GM12801 (cell line): ENCODE measurements around the gene KIF5A.

Experiments used
- TF ChIP-seq, protein P1 (sequence below): IDR thresholded peaks from one replicate; pipeline ENCODE4 v1.5.1; 2011; ENCODE audit warnings: control low read depth; ENCODE audit not compliant: insufficient read length; ENCODE audit errors: extremely low read depth

KIF5A gene

DNA sequence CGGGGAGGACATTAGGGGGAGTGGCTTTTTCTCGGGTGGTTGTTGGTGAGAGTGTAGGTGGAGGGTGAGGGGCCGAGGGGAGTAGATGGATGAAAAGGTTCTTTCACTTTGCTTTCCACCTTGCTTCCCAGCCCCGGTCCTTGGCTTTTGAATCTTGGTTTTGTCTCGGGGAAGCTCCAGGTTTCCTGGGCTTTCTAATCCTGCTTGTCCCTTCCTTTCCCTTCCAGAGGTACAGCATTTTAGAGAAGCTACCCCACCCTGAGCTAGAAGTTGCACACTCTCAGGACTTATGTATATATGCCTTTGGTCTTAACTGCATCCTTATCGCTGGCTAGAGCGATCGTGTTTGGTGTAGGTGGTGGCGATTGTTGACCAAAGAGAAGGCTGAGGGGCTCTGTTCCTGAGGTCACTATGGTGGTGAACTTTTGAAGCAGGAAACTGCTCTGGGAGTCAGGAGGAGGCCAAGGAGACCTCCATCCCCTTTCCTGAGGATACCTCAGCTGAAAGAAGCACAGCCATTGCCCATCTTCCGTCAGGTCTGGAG lies 42.0 kb downstream of the KIF5A start:
- TF ChIP-seq, protein P1, sequence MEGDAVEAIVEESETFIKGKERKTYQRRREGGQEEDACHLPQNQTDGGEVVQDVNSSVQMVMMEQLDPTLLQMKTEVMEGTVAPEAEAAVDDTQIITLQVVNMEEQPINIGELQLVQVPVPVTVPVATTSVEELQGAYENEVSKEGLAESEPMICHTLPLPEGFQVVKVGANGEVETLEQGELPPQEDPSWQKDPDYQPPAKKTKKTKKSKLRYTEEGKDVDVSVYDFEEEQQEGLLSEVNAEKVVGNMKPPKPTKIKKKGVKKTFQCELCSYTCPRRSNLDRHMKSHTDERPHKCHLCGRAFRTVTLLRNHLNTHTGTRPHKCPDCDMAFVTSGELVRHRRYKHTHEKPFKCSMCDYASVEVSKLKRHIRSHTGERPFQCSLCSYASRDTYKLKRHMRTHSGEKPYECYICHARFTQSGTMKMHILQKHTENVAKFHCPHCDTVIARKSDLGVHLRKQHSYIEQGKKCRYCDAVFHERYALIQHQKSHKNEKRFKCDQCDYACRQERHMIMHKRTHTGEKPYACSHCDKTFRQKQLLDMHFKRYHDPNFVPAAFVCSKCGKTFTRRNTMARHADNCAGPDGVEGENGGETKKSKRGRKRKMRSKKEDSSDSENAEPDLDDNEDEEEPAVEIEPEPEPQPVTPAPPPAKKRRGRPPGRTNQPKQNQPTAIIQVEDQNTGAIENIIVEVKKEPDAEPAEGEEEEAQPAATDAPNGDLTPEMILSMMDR: no peak

DNA sequence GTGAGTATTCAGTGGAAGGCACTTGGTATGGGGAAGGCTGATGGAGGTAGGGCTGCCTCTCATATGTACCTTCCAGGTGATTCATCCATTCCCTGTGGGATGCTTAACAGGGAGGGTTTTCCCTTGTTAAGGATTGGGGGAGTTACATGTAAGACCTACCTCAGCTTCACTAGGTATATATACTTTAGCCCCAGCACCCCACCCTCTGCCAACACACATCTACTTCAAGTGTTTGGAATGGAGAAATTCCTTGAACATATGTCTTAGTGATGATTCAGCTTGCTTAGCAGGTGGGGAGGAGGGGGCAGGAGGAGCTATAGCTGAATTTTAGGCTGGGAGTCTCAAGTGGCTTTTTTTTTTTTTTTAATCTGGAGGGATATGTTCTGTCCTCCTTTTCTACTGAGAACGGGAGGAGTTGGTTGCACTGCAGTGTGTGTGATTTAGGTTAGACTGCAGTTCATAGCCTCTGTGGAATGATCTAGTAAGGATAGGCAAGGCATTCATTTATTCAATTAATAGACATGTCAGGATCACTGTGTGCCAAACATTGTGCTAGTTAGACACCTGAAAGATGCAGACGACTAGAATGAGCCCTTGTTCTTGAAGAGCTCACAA lies 42.8 kb downstream of the KIF5A start:
- TF ChIP-seq, protein P1: no peak

DNA sequence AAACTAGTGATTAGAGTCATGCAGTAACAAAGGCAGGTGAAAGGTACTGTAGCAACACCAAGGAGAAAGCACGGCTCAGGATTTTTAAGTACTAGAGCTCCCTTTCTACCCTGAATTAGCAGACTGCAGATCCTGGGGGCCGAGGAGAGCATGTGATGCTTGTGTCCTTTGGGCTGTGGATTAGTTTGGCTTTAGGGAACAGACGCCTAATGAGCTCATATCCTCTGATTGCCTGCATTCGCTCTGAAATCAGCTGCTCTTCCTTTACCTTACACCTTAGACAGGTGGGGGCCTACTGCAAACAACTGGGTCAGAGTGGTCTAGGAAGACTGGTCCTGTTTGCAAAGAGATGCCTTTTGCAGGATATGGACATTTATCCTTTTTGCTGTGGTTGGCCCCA lies 43.3 kb downstream of the KIF5A start:
- TF ChIP-seq, protein P1: no peak

DNA sequence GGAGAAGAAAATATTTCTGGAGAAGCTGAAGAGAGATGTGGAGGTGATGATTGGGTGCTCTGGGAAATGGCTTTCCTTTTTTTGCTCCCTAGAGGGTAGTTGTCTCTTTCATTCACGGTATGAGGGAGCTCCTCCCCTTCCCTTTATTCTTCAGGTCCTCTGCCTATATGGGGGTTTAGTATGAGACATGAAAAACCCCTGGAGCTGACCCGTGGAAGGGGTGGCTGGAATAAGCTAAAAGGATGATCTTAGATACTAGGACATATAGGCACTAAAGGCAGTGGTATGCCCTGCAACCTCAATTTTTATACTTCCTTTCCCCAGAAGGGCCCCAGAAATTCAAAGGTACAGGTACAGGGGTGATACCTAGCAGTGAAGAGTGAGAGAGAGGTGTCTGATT lies 50.6 kb downstream of the KIF5A start:
- TF ChIP-seq, protein P1: no peak

DNA sequence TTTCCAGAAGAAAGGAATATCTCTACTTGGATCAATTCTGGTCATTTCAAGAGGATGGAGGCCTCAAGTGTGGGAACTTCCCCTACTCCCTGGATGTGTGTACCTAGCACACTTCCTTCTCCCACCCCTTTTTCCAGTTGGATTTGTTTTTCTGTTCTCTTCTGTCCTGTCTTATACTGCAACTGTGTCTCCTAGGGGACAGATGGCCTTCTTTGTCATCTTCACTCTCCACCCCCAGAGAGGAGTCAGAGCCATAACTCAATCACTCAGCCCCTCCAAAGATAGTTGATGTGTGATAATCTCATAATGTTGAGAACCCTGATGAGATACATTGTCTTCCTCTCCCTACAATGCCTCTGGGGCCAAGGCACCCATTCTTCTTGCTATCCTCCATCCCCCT lies 52.7 kb downstream of the KIF5A start:
- TF ChIP-seq, protein P1: no peak

DNA sequence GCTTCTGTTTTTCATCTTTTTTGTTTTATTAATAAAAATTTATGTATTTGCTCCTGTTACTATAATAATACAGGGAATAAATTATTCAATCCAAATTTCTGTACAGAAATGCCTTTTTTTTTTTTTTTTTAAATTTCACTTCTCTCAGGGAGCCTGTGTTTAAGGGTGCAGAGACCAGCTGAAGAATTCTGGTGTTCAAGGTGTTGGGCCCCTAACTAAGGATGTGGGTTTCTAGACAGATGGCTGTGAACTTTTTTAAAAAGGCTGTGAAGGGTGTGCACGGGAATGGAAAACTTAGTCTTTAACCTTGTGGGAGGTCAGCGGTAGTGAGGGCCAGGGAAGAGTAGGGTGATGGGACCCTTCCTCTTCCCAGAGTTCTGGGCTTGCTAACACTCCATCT lies 53.5 kb downstream of the KIF5A start:
- TF ChIP-seq, protein P1: no peak

DNA sequence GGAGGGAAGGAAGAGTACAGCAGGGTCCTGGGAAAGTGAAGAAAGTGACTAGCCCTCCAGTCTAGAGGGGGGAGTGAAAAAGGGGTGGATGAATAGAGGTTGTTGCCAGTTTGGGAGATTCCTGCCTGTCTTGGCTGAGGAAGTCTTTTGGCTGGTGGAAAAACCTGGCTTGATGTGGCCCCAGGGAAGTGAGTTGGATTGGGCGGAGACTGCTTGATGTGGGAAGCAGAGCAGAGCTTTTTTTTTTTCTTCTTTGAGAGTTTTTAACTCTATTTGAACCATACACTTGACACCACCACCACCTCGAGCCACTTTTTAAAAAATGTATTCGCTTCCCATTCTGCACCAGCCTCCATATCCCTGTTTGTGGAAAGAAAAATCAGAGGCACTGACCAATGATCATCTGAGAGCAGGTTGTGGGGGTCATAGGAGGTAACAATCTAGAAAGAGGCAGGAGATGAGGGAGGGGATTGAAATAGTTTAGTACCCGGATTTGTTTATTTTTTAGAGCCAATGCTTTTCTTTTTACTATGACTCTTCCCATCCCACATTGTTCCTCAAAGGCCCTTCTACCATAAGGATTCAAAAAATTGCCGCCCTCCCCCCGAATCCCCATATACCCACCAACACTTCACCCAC lies 54.1 kb downstream of the KIF5A start:
- TF ChIP-seq, protein P1: no peak
